Epithelial cell of esophagus (primary cell): ENCODE measurements around the gene HECTD4.

Experiments
- DNase-seq: peaks from one replicate; pipeline ENCODE4 v3.0.0; 2010; ENCODE audit warnings: low read depth
- H3K4me3 ChIP-seq: 2 replicates; pipeline ENCODE4 v1.5.1; 2011; ENCODE audit warnings: mild to moderate bottlenecking, low read length, control low read depth
- TF ChIP-seq, protein P1 (sequence below): IDR thresholded peaks from 2 replicates; pipeline ENCODE4 v1.5.1; 2011; ENCODE audit warnings: low read depth, mild to moderate bottlenecking, low read length, control low read depth, inconsistent platforms; ENCODE audit not compliant: insufficient read depth; ENCODE audit errors: missing control alignments

The HECTD4 gene

DNA sequence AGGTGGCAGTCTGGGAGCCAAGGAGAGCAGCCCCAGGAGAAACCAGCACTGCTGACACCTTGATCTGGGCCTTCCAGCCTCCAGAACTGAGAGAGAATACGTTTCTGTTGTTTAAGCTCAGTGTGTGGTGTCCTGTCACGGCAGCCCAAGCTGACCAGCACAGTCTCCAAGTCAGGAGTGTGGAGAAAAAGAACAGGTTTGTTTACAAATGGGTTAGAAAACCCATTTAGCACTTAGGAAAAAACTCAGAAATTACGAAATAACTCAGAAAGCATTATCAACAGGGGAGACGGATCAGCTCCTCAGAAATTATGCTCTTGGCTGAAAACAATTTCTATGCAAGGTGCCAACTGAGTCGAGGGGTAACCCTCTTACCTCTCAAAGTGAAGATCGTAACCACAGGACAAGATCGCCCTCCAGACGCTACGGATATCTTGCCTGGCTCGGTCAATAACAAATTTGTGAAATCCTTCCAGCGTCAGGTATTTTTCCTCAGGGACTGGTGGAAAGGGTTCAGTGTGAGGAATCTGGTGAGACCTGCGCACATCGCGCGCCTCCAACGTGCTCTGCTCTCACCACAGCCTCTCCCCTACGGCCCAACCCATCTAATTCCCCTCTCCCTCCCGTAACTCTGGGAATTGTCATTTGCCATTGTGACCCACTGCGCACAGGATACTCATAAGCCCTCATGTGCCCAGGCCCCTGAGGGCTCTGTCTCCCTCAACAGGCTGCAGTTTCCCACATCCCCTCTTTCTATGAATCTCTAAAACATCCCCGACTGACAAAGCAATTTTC, 206.7 kb downstream of the HECTD4 start:
- TF ChIP-seq, protein P1, sequence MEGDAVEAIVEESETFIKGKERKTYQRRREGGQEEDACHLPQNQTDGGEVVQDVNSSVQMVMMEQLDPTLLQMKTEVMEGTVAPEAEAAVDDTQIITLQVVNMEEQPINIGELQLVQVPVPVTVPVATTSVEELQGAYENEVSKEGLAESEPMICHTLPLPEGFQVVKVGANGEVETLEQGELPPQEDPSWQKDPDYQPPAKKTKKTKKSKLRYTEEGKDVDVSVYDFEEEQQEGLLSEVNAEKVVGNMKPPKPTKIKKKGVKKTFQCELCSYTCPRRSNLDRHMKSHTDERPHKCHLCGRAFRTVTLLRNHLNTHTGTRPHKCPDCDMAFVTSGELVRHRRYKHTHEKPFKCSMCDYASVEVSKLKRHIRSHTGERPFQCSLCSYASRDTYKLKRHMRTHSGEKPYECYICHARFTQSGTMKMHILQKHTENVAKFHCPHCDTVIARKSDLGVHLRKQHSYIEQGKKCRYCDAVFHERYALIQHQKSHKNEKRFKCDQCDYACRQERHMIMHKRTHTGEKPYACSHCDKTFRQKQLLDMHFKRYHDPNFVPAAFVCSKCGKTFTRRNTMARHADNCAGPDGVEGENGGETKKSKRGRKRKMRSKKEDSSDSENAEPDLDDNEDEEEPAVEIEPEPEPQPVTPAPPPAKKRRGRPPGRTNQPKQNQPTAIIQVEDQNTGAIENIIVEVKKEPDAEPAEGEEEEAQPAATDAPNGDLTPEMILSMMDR = no peak
- H3K4me3 ChIP-seq = no peak overlapping the region
- no peak for DNase-seq

DNA sequence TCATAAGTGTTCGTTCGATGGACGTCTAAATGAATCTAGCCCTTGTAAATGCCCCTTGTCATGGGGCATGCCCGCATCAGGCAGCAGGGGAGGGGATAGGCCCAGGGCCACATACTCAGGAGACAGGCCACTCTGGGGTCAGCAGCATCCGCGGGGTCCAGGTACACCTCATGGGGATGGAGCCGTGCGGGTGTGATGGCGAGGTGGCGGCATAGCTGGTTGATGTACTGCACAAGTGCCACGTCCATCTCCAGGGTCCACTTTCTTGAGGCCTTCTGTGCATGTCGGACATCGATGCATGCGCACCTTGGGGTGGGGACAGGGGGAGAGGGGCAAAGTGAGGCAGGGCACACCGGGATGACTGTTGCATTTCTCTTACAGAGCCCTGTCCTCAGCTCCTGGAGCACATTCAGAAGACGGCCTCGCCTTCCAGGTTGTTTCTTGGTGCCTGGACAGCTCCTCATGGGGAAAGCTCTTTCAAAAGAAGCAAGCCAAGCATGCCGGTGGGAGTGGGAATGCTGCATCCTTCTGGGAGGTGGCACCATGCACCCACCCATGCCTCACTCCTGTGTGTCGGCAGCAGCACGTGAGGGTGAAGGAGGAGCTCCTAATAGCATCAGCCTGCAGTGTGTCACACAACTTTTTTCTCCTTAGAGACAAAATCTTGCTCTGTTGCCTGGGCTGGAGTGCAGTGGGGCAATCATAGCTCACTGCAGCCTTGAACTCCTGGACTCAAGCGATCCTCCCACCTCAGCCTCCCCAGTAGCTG, 209.5 kb downstream of the HECTD4 start:
- TF ChIP-seq, protein P1 = no peak
- no peak overlapping the region for H3K4me3 ChIP-seq
- no peak for DNase-seq

DNA sequence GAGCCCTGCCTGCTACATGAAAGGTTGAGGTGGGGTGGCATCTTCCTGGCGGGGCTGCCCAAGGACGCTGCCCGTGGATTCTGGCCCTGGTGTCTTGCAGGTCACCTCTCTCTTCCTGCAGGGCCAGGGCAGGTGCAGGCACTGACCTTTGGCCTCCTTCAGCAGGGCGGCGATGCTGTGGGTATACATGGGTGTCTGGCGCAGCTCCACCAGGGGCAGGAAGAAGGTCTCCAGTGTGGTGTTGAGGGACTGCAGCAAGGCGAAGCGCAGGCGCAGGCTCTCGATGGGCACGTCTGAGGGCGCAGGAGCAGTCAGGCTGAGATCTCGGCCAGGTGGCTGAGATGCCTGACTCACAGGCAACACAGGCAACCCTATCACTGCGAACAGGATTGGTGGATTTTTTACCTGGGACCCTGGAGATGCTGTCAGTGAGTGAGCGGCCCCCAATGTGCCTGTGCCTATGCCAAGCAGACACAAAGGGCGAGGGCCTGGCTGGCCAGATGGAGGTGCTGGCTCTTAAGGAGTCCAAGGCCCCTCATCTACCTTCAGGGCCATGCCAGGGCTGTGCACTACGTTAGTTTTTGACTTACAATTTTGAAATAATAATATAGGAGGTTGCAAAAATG, 211.1 kb downstream of the HECTD4 start:
- H3K4me3 ChIP-seq = no peak overlapping the region
- TF ChIP-seq, protein P1 = no peak
- no peak for DNase-seq

DNA sequence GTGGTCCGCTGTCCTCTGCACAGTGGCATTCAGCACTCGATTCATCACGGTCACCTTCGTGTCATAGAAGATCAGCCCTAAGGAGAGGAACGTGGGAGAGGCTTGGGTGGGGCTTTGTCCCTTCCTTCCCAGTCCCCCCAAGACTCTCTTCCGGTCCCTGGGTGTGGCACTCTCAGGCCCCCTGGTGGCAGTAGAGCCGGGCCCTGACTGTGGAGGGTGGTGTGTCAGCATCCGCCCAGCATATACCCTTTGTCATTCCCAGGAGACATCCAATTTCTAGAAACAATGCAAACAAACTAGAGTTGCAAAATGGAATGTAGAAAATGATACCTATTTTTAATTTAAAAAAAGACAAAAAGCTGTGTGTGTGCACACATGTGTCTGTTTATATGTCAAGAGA, 211.9 kb downstream of the HECTD4 start:
- TF ChIP-seq, protein P1 = peak; percentile 43
- no peak for DNase-seq
- no peak overlapping the region for H3K4me3 ChIP-seq

DNA sequence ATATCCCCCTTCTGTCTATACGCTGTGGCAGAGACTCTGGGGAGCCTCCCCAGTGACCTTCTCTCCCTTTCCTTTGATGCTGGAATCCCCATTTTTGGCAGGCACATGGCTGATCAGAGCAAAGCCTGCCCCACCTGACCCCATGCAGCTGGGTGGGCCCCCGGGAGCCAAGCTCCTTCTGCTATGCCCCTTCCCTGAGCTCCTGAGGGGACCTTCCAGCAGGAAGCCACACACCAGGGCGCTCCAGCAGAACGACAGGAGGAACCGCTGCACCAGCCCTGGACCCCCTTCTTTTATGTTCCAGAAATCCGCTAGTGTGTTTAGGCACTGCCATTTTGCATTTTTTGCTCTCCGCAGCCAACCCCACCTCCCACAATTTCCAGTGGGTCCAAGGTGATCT, 212.3 kb downstream of the HECTD4 start:
- no peak overlapping the region for H3K4me3 ChIP-seq
- TF ChIP-seq, protein P1 = no peak
- DNase-seq = no peak

DNA sequence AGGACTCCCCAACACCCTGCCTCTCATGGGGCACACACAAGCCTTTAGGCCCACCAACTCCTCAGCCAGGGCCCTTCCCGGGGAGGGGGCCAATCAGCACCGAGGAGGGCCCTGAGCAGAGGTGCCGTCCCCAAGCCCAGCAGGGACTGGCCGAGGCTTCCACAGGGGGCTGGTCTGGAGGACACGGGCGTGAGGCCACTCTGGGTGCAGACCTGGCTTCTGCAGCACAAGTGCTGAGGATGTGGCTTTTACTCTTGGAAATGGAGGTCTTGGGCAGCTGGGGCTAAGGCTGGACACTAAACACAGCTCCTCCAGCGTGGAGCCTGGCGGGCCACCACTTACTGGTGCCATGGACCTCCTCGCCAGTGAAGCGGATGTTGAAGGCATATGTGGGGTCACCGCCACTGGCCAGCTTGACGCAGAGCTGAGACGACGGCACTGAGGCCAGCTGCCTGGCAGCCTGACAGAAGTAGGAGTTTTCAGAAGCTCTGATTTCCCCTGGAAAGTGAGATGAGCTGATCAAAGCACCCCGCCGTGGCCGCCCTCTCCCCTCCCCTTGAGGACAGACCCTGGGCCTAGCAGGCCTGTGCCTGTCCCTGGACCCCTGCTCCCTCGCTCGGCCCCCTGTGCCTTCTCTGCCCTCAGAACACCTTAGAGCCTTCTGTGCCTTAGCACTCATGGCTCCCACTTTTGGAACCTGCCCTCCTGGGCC, 212.9 kb downstream of the HECTD4 start:
- TF ChIP-seq, protein P1 = no peak
- H3K4me3 ChIP-seq = no peak overlapping the region
- DNase-seq = no peak
